Measurements from ENCODE around the gene HOXD3.

The HOXD3 gene

GRCh38 chr2:176156807-176157498, at the start of gene HOXD3:
TSS of gene HOXD3 (plus strand) at chr2:176157307. CDS start at chr2:176169115, 11,808 bp downstream.
- Mint-ChIP-seq H3K27me3 (peaks cover 84% of the 10 kb centered on the region), H3K27ac (no peak within 1 kb of the TSS), H3K4me3 (peak within 1 kb of the TSS; percentile 63)

GRCh38 chr2:176107731-176108181, 49.4 kb upstream of the HOXD3 start:
- peaks cover 88% of the 10 kb centered on the region for H3K27me3 Mint-ChIP-seq
- H3K4me3 Mint-ChIP-seq: no peak overlapping the region
- H3K4me1 Mint-ChIP-seq (ENCODE audit: low read depth): peaks cover 31% of the 10 kb centered on the region
- no peak overlapping the region for H3K27ac Mint-ChIP-seq
- H3K36me3 Mint-ChIP-seq (ENCODE audit: low read depth): peaks cover 9% of the 10 kb centered on the region
- H3K9me3 Mint-ChIP-seq: peaks cover 6% of the 10 kb centered on the region

More at GRCh38 chr2:176156807-176157498, at the start of gene HOXD3:
- H3K36me3 Mint-ChIP-seq (ENCODE audit: low read depth): no peaks in the 10 kb centered on the region
- peaks cover 11% of the 10 kb centered on the region for H3K4me1 Mint-ChIP-seq (ENCODE audit: low read depth)
- no peaks in the 10 kb centered on the region for H3K9me3 Mint-ChIP-seq

GRCh38 chr2:176109192-176109901, 47.8 kb upstream of the HOXD3 start:
- Mint-ChIP-seq H3K9me3 (peaks cover 10% of the 10 kb centered on the region), H3K4me1 (ENCODE audit: low read depth) (peaks cover 26% of the 10 kb centered on the region), H3K27ac (peak overlapping the region; percentile 50), H3K4me3 (peak overlapping the region; percentile 51), H3K27me3 (peaks cover 88% of the 10 kb centered on the region), H3K36me3 (ENCODE audit: low read depth) (peaks cover 9% of the 10 kb centered on the region)

- Mint-ChIP-seq H3K4me3 (no peak overlapping the region), H3K36me3 (ENCODE audit: low read depth) (peaks cover 9% of the 10 kb centered on the region), H3K4me1 (ENCODE audit: low read depth) (peaks cover 25% of the 10 kb centered on the region), H3K27me3 (peaks cover 88% of the 10 kb centered on the region), H3K9me3 (peaks cover 10% of the 10 kb centered on the region), H3K27ac (peak overlapping the region; percentile 50)
These were observed 47.2 kb upstream of the HOXD3 start for GRCh38 chr2:176109946-176110345.

GRCh38 chr2:176110415-176111308, 46.4 kb upstream of the HOXD3 start:
- H3K27ac Mint-ChIP-seq: peak overlapping the region; percentile 11
- peaks cover 10% of the 10 kb centered on the region for H3K9me3 Mint-ChIP-seq
- H3K4me3 Mint-ChIP-seq: no peak overlapping the region

GRCh38 chr2:176111309-176111663, 45.8 kb upstream of the HOXD3 start:
- Mint-ChIP-seq H3K36me3 (ENCODE audit: low read depth) (peaks cover 9% of the 10 kb centered on the region), H3K27ac (peak overlapping the region; percentile 11), H3K4me1 (ENCODE audit: low read depth) (peaks cover 19% of the 10 kb centered on the region), H3K4me3 (no peak overlapping the region), H3K27me3 (peaks cover 87% of the 10 kb centered on the region), H3K9me3 (peaks cover 10% of the 10 kb centered on the region)

More at GRCh38 chr2:176110415-176111308, 46.4 kb upstream of the HOXD3 start:
- peaks cover 88% of the 10 kb centered on the region for H3K27me3 Mint-ChIP-seq
- H3K4me1 Mint-ChIP-seq (ENCODE audit: low read depth): peaks cover 25% of the 10 kb centered on the region
- peaks cover 9% of the 10 kb centered on the region for H3K36me3 Mint-ChIP-seq (ENCODE audit: low read depth)

- Mint-ChIP-seq H3K4me3 (no peak overlapping the region), H3K27me3 (peaks cover 90% of the 10 kb centered on the region), H3K27ac (no peak overlapping the region), H3K9me3 (peaks cover 11% of the 10 kb centered on the region), H3K36me3 (ENCODE audit: low read depth) (peaks cover 12% of the 10 kb centered on the region), H3K4me1 (ENCODE audit: low read depth) (peaks cover 15% of the 10 kb centered on the region)
These were observed 45.2 kb upstream of the HOXD3 start for GRCh38 chr2:176111846-176112374.

- Mint-ChIP-seq H3K27me3 (peaks cover 92% of the 10 kb centered on the region), H3K4me1 (ENCODE audit: low read depth) (peaks cover 12% of the 10 kb centered on the region), H3K4me3 (no peak overlapping the region), H3K36me3 (ENCODE audit: low read depth) (peaks cover 14% of the 10 kb centered on the region), H3K9me3 (peaks cover 13% of the 10 kb centered on the region), H3K27ac (no peak overlapping the region)
These were observed 44.5 kb upstream of the HOXD3 start for GRCh38 chr2:176112375-176113302.

GRCh38 chr2:176114120-176114929, 42.8 kb upstream of the HOXD3 start:
- Mint-ChIP-seq H3K27me3 (peaks cover 96% of the 10 kb centered on the region), H3K4me1 (ENCODE audit: low read depth) (peaks cover 2% of the 10 kb centered on the region), H3K4me3 (no peak overlapping the region), H3K9me3 (peaks cover 15% of the 10 kb centered on the region), H3K27ac (no peak overlapping the region), H3K36me3 (ENCODE audit: low read depth) (peaks cover 12% of the 10 kb centered on the region)

GRCh38 chr2:176114930-176115625, 42.0 kb upstream of the HOXD3 start:
- H3K27ac Mint-ChIP-seq: no peak overlapping the region
- peaks cover 9% of the 10 kb centered on the region for H3K36me3 Mint-ChIP-seq (ENCODE audit: low read depth)
- peaks cover 10% of the 10 kb centered on the region for H3K9me3 Mint-ChIP-seq
- H3K4me3 Mint-ChIP-seq: no peak overlapping the region
- peaks cover 96% of the 10 kb centered on the region for H3K27me3 Mint-ChIP-seq
- no peaks in the 10 kb centered on the region for H3K4me1 Mint-ChIP-seq (ENCODE audit: low read depth)

- Mint-ChIP-seq H3K27ac (no peak within 1 kb of the TSS), H3K36me3 (ENCODE audit: low read depth) (peaks cover 9% of the 10 kb centered on the region), H3K4me3 (no peak within 1 kb of the TSS), H3K4me1 (ENCODE audit: low read depth) (no peaks in the 10 kb centered on the region), H3K27me3 (peaks cover 98% of the 10 kb centered on the region), H3K9me3 (peaks cover 10% of the 10 kb centered on the region)
These were observed 41.0 kb upstream of the HOXD3 start, which contains the start of gene HOXD10 for GRCh38 chr2:176115883-176116813. TSS of gene HOXD10 (plus strand) at chr2:176116778. CDS start at chr2:176116834, 56 bp downstream.
